Sigmoid colon (tissue), 4 donors: Measurements from ENCODE around the gene LUZP2.
"Not testable (repeated sequence)": the region's sequence is repeated elsewhere in the genome, so short reads cannot be mapped to it uniquely, and the experiment has no call there.

Experiments used
- CTCF ChIP-seq, 4 experiments: fragments of 450-650 bp in 3 of 4; fragments of 200-600 bp in 1 of 4; IDR thresholded peaks; one replicate each; pipeline ENCODE4 v1.5.1; 2016 to 2019; ENCODE audit warnings: antibody characterized with exemption in 4 of 4, mild to moderate bottlenecking in 3 of 4, moderate library complexity in 2 of 4
- POLR2A ChIP-seq, 2 donors: fragments of 450-650 bp; IDR thresholded peaks; one replicate each; pipeline ENCODE4 v1.6.1; 2016; ENCODE audit warnings: antibody characterized with exemption in 2 of 2, mild to moderate bottlenecking in 2 of 2, moderate library complexity in 2 of 2
- POLR2AphosphoS5 ChIP-seq, 4 donors: sonication (generic); formaldehyde crosslinking; IDR thresholded peaks; one replicate each; pipeline ENCODE4 v1.6.1; 2017; ENCODE audit warnings: antibody characterized with exemption in 4 of 4

GRCh38 chr11:24999929-25000328 lies 503.1 kb downstream of the LUZP2 start:
- not testable (repeated sequence) for TF ChIP-seq CTCF, POLR2A, POLR2AphosphoS5 (IDR thresholded peaks at IDR 0.05)
